Measurements from ENCODE around the gene HNRNPLL.

The HNRNPLL gene

GRCh38 chr2:38528008-38528442 lies 74.7 kb downstream of the HNRNPLL start:
- DNase-seq (ENCODE audit: low read depth), result no peak

- no peak for DNase-seq (ENCODE audit: low read depth)
These were observed 75.3 kb downstream of the HNRNPLL start for GRCh38 chr2:38527338-38528007.

GRCh38 chr2:38526195-38526594 lies 76.5 kb downstream of the HNRNPLL start:
- no peak for DNase-seq (ENCODE audit: low read depth)

- DNase-seq (ENCODE audit: low read depth), result no peak
These were observed 78.1 kb downstream of the HNRNPLL start for GRCh38 chr2:38524580-38524979.

- DNase-seq (ENCODE audit: low read depth), result no peak
These were observed 78.8 kb downstream of the HNRNPLL start for GRCh38 chr2:38523728-38524437.

- DNase-seq (ENCODE audit: low read depth), result no peak
These were observed 79.9 kb downstream of the HNRNPLL start for GRCh38 chr2:38522754-38523349.

- no peak for DNase-seq (ENCODE audit: low read depth)
These were observed 80.9 kb downstream of the HNRNPLL start for GRCh38 chr2:38521835-38522234.

GRCh38 chr2:38517284-38517683 lies 85.4 kb downstream of the HNRNPLL start:
- no peak for DNase-seq (ENCODE audit: low read depth)

GRCh38 chr2:38516526-38516925 lies 86.2 kb downstream of the HNRNPLL start:
- no peak for DNase-seq (ENCODE audit: low read depth)

GRCh38 chr2:38516122-38516521 lies 86.6 kb downstream of the HNRNPLL start:
- no peak for DNase-seq (ENCODE audit: low read depth)

- DNase-seq (ENCODE audit: low read depth), result no peak
These were observed 87.3 kb downstream of the HNRNPLL start for GRCh38 chr2:38515155-38516074.

GRCh38 chr2:38514603-38515154 lies 88.0 kb downstream of the HNRNPLL start:
- DNase-seq (ENCODE audit: low read depth), result no peak

- DNase-seq (ENCODE audit: low read depth), result no peak
These were observed 90.5 kb downstream of the HNRNPLL start for GRCh38 chr2:38512211-38512610.

Data from T follicular helper cell (primary cell).